Measurements from ENCODE around the gene LTF.
"Not testable (repeated sequence)": the region's sequence is repeated elsewhere in the genome, so short reads cannot be mapped to it uniquely, and the experiment has no call there.

The LTF gene

GRCh38 chr3:46388847-46389246, 75.9 kb downstream of the LTF start:
- not testable (repeated sequence) for DNase-seq

GRCh38 chr3:46386205-46386604, 78.5 kb downstream of the LTF start:
- DNase-seq, result no peak

Measured in stimulated activated CD4-positive, alpha-beta T cell treated with anti-CD3 and anti-CD28 coated beads, Interleukin-12 subunit alpha, Interleukin-12 subunit beta, amount 100 ng/mL, for 4 hours (primary cell).